Erythroblast (primary cell): ENCODE measurements around the gene DNAJA2.
A peak's percentile ranks its signal among the peaks of the same experiment; 100 is the strongest.

Source experiments
- GATA1 ChIP-seq: IDR thresholded peaks from 2 replicates; pipeline ENCODE4 v1.6.1; 2011; ENCODE audit warnings: low read depth, mild to moderate bottlenecking, control low read depth, low read length, moderate library complexity
- POLR2A ChIP-seq: IDR thresholded peaks from 2 replicates; pipeline ENCODE4 v1.6.1; 2011; ENCODE audit warnings: mild to moderate bottlenecking, low read length

DNA sequence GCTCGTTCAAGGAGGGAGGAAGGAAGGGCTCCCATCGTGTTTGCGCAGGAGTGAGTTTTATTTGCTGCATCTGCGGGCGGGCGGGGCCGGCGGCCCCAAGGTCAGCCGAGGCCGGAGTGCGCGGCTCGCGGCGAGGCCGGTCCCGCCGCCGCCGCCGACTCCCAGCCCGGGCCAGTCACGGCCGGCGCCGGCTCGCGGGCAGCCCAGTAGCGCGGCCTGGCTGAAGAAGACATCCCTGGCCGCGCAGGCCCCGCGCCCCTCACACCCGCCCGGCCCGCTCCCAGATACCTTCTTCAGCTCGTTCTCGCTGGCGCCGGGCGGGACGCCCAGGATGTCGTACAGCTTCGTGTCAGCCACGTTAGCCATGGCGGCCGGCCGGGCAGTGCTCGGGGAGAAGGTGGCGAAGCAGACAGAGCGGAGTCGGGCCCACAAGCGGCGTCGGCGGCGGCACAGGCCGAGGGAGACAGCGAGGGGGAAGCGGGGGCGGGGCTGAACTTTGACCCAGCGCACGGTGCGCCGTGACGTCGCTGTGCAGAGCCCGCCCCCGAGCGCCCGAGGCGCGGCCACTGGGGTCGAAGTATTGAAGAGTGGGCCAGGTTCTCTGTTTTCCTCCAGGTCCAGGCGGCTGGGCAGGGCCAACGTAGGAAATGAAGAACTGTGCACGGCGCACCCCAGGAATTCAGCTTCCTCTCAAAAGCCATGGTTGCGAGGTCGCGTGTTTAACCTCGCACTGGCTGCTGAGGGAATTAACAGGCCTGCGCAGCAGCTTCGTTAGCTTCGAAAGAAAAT is at the start of gene DNAJA2:
- TF ChIP-seq POLR2A (peak; percentile 88), GATA1 (no peak)
